ENCODE results near the gene BCKDHA. TPM values are rescaled to one million over a fixed set of nuclear protein-coding genes. Genes with fewer than 3 reads are reported as not detected.

The BCKDHA gene
- total RNA-seq, 4 donors from 2014 or later: 80.8 to 115 (median 84.1) TPM

Other genes starting within 250 kb of the BCKDHA start
- under 1 TPM in 2 of 4 donors, not detected in 2; 0.31 to 0.64 TPM for gene CYP2S1, start 204.6 kb upstream of the BCKDHA start, total RNA-seq
- 10 to 100 TPM; 17.4 to 49.2 (median 37.4) TPM for gene AXL, start 178.6 kb upstream of the BCKDHA start, total RNA-seq
- 100 to 1,000 TPM in 1 of 4 donors, 10 to 100 TPM in 3; 49.5 to 101 (median 92.4) TPM for gene HNRNPUL1, start 133.4 kb upstream of the BCKDHA start, total RNA-seq
- gene CCDC97, start 87.6 kb upstream of the BCKDHA start, total RNA-seq: 10 to 100 TPM in 3 of 4 donors, 1 to 10 TPM in 1; 8.6 to 15.3 (median 15.1) TPM
- 1 to 10 TPM; 1.9 to 5.2 (median 4.9) TPM for gene TGFB1, start 43.9 kb upstream of the BCKDHA start, total RNA-seq
- gene B9D2, start 33.7 kb upstream of the BCKDHA start, total RNA-seq: 1 to 10 TPM; 2.6 to 6.9 (median 4.5) TPM
- gene TMEM91, start 21.3 kb upstream of the BCKDHA start, total RNA-seq: 10 to 100 TPM in 1 of 4 donors, 1 to 10 TPM in 3; 1.6 to 13.6 (median 4.7) TPM
- gene EXOSC5, start 459 bp upstream of the BCKDHA start, total RNA-seq: 10 to 100 TPM; 29.1 to 61.9 (median 40.9) TPM
- under 1 TPM in 3 of 4 donors, not detected in 1; 0.24 to 0.33 (median 0.33) TPM for gene B3GNT8, start 29.6 kb downstream of the BCKDHA start, total RNA-seq
- 10 to 100 TPM; 41.0 to 61.0 (median 49.8) TPM for gene DMAC2, start 42.1 kb downstream of the BCKDHA start, total RNA-seq
- not detected for gene ERICH4, start 45.3 kb downstream of the BCKDHA start, total RNA-seq
- under 1 TPM in 1 of 4 donors, not detected in 3; 0.49 TPM for gene CEACAM21, start 178.3 kb downstream of the BCKDHA start, total RNA-seq
- 1 to 10 TPM in 1 of 4 donors, under 1 TPM in 1, not detected in 2; 0.81 to 2.7 TPM for gene CEACAM4, start 229.3 kb downstream of the BCKDHA start, total RNA-seq

Data from gastrocnemius medialis (tissue), 4 donors.